Left ventricle myocardium inferior (tissue), 1 donor: Measurements from ENCODE around the gene TSPAN31. TPM values are rescaled to one million over a fixed set of nuclear protein-coding genes. Genes with fewer than 3 reads are reported as not detected.

Source experiments
- DNase-seq: peaks from one replicate; pipeline ENCODE4 v3.0.0-alpha.2; 2020
- H3K27ac ChIP-seq: fragments of 200-600 bp; replicated peaks from 2 replicates; pipeline ENCODE4 v1.8.0; 2021
- H3K27me3 ChIP-seq: fragments of 200-600 bp; 2 replicates; pipeline ENCODE4 v1.8.0; 2021; ENCODE audit warnings: low read depth
- H3K36me3 ChIP-seq: fragments of 200-600 bp; 2 replicates; pipeline ENCODE4 v1.8.0; 2021
- H3K4me1 ChIP-seq: fragments of 200-600 bp; 2 replicates; pipeline ENCODE4 v1.8.0; 2021
- H3K4me3 ChIP-seq: fragments of 200-600 bp; 2 replicates; pipeline ENCODE4 v1.8.0; 2021; ENCODE audit warnings: mild to moderate bottlenecking, moderate library complexity
- H3K9me3 ChIP-seq: fragments of 200-600 bp; replicated peaks from 2 replicates; pipeline ENCODE4 v1.8.0; 2021
- intact Hi-C: fragments of 100-400 bp; cut with micrococcal nuclease; formaldehyde crosslinking; loops from one replicate; pipeline ENCODE4 v1.11.0; 2022
- microRNA-seq: library from miRNA; unstranded; fragments of <30 nt; microRNA quantifications from one replicate; pipeline ENCODE4 v1.2.0, GENCODE V29; 2020
- total RNA-seq: library from RNA; stranded (reverse); fragmentation: NEBNext Ultra II Directional; extraction: Animal tissue kit (Norgen Biotek cat#: 25700); gene quantifications from one replicate; pipeline ENCODE4 v1.2.1, GENCODE V29; 2021
- TF ChIP-seq, protein P1 (sequence below): fragments of 200-600 bp; IDR thresholded peaks from 2 replicates; pipeline ENCODE4 v1.8.0; 2021; ENCODE audit warnings: antibody characterized with exemption, mild to moderate bottlenecking, borderline replicate concordance
- donor health status: DM: no; HTN: yes; CAD: no; lungs with severe emphysema.

The TSPAN31 gene
- total RNA-seq, 1 donor from 2014 or later, result 27.2 TPM

DNA sequence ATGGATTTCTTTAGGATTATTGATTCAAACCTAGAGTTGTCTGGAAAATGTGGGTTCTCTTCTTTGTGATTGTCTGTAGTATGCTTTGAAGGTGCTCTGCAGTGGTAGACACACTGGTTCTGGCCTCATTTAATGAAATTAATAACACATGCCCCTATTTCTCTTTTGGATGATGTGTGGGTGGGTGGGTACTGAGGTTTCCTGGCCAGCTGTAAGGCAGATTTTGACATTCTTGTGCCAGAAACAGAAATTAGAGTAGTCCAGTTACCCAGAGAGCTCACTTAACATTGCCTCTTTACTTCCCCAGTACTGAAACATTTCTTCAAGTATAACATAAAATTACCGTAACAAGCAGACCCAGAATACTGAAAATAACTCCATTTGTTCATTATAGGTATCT, 52.2 kb downstream of the TSPAN31 start:
- H3K36me3 ChIP-seq, result peaks cover 88% of the 10 kb centered on the region
- DNase-seq, result no peak
- H3K4me3 ChIP-seq, result no peak overlapping the region
- TF ChIP-seq, protein P1, sequence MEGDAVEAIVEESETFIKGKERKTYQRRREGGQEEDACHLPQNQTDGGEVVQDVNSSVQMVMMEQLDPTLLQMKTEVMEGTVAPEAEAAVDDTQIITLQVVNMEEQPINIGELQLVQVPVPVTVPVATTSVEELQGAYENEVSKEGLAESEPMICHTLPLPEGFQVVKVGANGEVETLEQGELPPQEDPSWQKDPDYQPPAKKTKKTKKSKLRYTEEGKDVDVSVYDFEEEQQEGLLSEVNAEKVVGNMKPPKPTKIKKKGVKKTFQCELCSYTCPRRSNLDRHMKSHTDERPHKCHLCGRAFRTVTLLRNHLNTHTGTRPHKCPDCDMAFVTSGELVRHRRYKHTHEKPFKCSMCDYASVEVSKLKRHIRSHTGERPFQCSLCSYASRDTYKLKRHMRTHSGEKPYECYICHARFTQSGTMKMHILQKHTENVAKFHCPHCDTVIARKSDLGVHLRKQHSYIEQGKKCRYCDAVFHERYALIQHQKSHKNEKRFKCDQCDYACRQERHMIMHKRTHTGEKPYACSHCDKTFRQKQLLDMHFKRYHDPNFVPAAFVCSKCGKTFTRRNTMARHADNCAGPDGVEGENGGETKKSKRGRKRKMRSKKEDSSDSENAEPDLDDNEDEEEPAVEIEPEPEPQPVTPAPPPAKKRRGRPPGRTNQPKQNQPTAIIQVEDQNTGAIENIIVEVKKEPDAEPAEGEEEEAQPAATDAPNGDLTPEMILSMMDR, result no peak
- H3K9me3 ChIP-seq, result no peaks in the 10 kb centered on the region
- intact Hi-C loops, result no loop called here
- no peaks in the 10 kb centered on the region for H3K27me3 ChIP-seq
- no peak overlapping the region for H3K27ac ChIP-seq
- H3K4me1 ChIP-seq, result no peaks in the 10 kb centered on the region

DNA sequence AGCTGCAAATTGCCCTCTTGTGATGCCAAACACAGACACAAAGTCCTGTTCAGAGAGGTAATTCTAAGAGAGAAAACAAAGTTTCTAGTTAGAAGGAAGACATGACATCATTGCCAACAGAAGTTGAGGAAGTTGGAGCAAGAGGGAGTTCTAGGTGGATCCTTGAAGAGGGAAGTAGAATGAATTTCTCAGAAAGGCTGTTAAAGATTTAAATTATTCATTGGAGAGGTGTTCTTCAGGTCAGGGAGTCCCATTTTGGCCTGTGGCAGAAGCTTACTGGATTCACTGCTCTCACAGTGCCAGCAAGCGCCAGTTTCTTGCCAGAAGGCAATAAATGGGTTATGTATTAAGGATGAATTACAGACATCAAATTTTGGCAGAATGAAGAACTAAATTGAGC, 53.1 kb downstream of the TSPAN31 start:
- H3K36me3 ChIP-seq, result peaks cover 88% of the 10 kb centered on the region
- intact Hi-C loops, result no loop called here
- no peak overlapping the region for H3K27ac ChIP-seq
- H3K9me3 ChIP-seq, result no peaks in the 10 kb centered on the region
- TF ChIP-seq, protein P1, result no peak
- H3K4me1 ChIP-seq, result no peaks in the 10 kb centered on the region
- no peak overlapping the region for H3K4me3 ChIP-seq
- no peak for DNase-seq
- no peaks in the 10 kb centered on the region for H3K27me3 ChIP-seq

Small RNAs within 50 kb of the gene (microRNA-seq; reads per million reads assigned to microRNA genes)
- not detected for gene MIR6759

Other genes starting within 250 kb of the TSPAN31 start
- 20.4 TPM for gene DDIT3, start 224.5 kb upstream of the TSPAN31 start, total RNA-seq
- gene MBD6, start 222.2 kb upstream of the TSPAN31 start, total RNA-seq, result 33.1 TPM
- 87.8 TPM for gene DCTN2, start 197.8 kb upstream of the TSPAN31 start, total RNA-seq
- 0.08 TPM for gene KIF5A, start 195.0 kb upstream of the TSPAN31 start, total RNA-seq
- 12.3 TPM for gene PIP4K2C, start 153.8 kb upstream of the TSPAN31 start, total RNA-seq
- 22.3 TPM for gene DTX3, start 140.2 kb upstream of the TSPAN31 start, total RNA-seq
- 9.7 TPM for gene ARHGEF25, start 133.6 kb upstream of the TSPAN31 start, total RNA-seq
- 4.7 TPM for gene B4GALNT1, start 111.8 kb upstream of the TSPAN31 start, total RNA-seq
- 112 TPM for gene OS9, start 50.9 kb upstream of the TSPAN31 start, total RNA-seq
- 6.5 TPM for gene AGAP2, start 6.3 kb upstream of the TSPAN31 start, total RNA-seq
- gene CDK4, start 7.3 kb downstream of the TSPAN31 start, total RNA-seq, result 41.3 TPM
- gene MARCHF9, start 10.1 kb downstream of the TSPAN31 start, total RNA-seq, result 13.8 TPM
- gene CYP27B1, start 22.0 kb downstream of the TSPAN31 start, total RNA-seq, result not detected
- gene METTL1, start 27.1 kb downstream of the TSPAN31 start, total RNA-seq, result 6.8 TPM
- 0.99 TPM for gene EEF1AKMT3, start 27.6 kb downstream of the TSPAN31 start, total RNA-seq
- 53.7 TPM for gene TSFM, start 37.7 kb downstream of the TSPAN31 start, total RNA-seq
- 2.1 TPM for gene AVIL, start 73.7 kb downstream of the TSPAN31 start, total RNA-seq
- gene CTDSP2, start 101.7 kb downstream of the TSPAN31 start, total RNA-seq, result 82.6 TPM
- gene ATP23, start 196.5 kb downstream of the TSPAN31 start, total RNA-seq, result 7.4 TPM